Lower leg skin (tissue), 3 donors: Measurements from ENCODE around the gene LEMD1.

Experiments used
- CTCF ChIP-seq, 3 donors: fragments of 450-650 bp; IDR thresholded peaks; one replicate each; pipeline ENCODE4 v1.5.1; 2016; ENCODE audit warnings: antibody characterized with exemption in 3 of 3, mild to moderate bottlenecking in 3 of 3, moderate library complexity in 2 of 3
- POLR2A ChIP-seq, 2 donors: fragments of 450-650 bp; IDR thresholded peaks; one replicate each; pipeline ENCODE4 v1.6.1; 2016 to 2017; ENCODE audit warnings: antibody characterized with exemption in 2 of 2, mild to moderate bottlenecking in 1 of 2, moderate library complexity in 1 of 2

- TF ChIP-seq CTCF (IDR thresholded peaks at IDR 0.05) (no peak), POLR2A (IDR thresholded peaks at IDR 0.05) (no peak)
Measured at GRCh38 chr1:205420938-205421337, 918 bp downstream of the LEMD1 start.
